ENCODE measurements around the gene KATNIP.
"Not testable (repeated sequence)": the region's sequence is repeated elsewhere in the genome, so short reads cannot be mapped to it uniquely, and the experiment has no call there.

Gene KATNIP

GRCh38 chr16:27558932-27559331 is 9.0 kb downstream of the KATNIP start:
- TF ChIP-seq, protein P1, sequence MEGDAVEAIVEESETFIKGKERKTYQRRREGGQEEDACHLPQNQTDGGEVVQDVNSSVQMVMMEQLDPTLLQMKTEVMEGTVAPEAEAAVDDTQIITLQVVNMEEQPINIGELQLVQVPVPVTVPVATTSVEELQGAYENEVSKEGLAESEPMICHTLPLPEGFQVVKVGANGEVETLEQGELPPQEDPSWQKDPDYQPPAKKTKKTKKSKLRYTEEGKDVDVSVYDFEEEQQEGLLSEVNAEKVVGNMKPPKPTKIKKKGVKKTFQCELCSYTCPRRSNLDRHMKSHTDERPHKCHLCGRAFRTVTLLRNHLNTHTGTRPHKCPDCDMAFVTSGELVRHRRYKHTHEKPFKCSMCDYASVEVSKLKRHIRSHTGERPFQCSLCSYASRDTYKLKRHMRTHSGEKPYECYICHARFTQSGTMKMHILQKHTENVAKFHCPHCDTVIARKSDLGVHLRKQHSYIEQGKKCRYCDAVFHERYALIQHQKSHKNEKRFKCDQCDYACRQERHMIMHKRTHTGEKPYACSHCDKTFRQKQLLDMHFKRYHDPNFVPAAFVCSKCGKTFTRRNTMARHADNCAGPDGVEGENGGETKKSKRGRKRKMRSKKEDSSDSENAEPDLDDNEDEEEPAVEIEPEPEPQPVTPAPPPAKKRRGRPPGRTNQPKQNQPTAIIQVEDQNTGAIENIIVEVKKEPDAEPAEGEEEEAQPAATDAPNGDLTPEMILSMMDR (conservative IDR thresholded peaks at IDR 0.05; ENCODE audit: low read depth, low read length) = no peak
- no peak for DNase-seq (ENCODE audit: low read depth)
- no peak overlapping the region for H3K4me3 ChIP-seq (ENCODE audit: low read depth, low read length)

DNA sequence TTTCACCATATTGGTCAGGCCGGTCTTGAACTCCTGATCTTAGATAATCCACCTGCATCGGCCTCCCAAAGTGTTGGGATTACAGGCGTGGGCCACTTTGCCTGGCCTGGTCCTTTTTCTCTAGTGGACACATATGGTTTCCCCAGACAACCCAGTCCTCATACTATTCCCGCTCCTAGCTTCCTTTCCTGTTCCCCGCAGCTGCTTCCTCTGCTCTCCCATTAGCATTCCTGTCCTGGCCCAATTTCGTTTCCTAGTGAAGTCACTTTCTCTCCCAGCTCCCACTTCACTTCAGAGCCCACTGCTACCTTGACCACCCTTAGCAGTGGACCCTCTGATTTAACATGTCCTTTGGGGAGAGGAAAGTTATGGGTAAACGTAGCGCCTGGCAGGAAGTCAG is 11.3 kb downstream of the KATNIP start:
- DNase-seq (ENCODE audit: low read depth) = no peak
- TF ChIP-seq, protein P1 (conservative IDR thresholded peaks at IDR 0.05; ENCODE audit: low read depth, low read length) = no peak
- H3K4me3 ChIP-seq (ENCODE audit: low read depth, low read length) = no peak overlapping the region

DNA sequence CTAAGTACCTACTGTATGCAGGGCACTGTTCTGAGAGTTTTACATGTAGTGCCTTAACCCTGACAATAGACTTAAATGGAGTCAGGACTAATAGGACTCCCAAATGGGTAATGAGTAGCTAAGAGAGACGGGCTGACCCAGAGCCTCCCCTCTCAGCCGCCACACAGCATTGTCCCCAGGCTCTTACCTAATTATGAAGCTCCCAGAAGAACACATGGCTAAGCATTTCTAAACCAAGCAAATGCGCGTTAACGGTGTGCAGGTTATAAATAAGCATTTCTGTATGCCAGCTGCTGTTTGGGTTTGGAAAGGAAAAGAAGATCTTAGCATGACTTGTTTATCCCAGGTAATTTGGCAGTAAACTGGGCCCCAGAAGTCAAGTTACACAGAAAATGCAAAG is 14.3 kb downstream of the KATNIP start:
- DNase-seq (ENCODE audit: low read depth) = no peak
- H3K4me3 ChIP-seq (ENCODE audit: low read depth, low read length) = no peak overlapping the region
- TF ChIP-seq, protein P1 (conservative IDR thresholded peaks at IDR 0.05; ENCODE audit: low read depth, low read length) = no peak

DNA sequence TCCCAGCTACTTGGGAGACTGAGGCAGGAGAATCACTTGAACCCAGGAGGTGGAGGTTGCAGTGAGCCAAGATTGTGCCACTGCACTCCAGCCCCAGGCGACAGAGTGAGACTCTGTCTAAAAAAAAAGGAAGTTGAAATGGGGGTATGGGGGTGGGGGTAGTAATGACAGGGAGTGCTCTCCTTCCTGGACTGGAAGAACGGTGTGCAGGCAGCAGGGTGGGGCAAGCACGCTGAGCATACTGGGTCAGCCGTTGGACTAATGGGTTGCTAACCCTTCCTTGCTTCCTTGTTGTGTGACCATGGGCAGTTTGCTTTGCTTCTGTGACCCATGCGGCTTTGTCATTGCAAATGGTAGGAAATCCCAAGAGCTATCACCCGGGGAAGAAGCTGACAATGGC is 16.5 kb downstream of the KATNIP start:
- TF ChIP-seq, protein P1 (conservative IDR thresholded peaks at IDR 0.05; ENCODE audit: low read depth, low read length) = no peak
- DNase-seq (ENCODE audit: low read depth) = no peak

GRCh38 chr16:27568077-27568476 is 18.1 kb downstream of the KATNIP start:
- H3K4me3 ChIP-seq (ENCODE audit: low read depth, low read length) = no peak overlapping the region
- no peak for DNase-seq (ENCODE audit: low read depth)
- TF ChIP-seq, protein P1 (conservative IDR thresholded peaks at IDR 0.05; ENCODE audit: low read depth, low read length) = no peak

More for the DNA sequence above, 16.5 kb downstream of the KATNIP start:
- no peak overlapping the region for H3K4me3 ChIP-seq (ENCODE audit: low read depth, low read length)

DNA sequence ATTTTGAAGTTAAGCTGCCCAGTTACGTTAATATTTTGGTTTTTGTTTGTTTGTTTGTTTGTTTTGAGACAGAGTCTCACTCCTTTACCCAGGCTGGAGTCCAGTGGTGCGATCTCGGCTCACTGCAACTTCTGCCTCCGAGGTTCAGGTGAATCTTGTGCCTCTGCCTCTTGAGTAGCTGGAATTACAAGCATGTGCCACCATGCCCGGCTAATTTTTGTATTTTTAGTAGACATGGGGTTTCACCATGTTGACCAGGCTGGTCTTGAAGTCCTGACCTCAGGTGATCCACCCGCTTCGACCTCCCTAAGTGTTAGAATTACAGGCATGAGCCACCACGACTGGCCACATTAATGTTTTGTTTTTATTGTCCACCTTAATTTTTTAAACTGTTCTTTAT is 21.0 kb downstream of the KATNIP start:
- not testable (repeated sequence) for DNase-seq (ENCODE audit: low read depth); H3K4me3 ChIP-seq (ENCODE audit: low read depth, low read length)

GRCh38 chr16:27571433-27572326 is 21.7 kb downstream of the KATNIP start:
- TF ChIP-seq, protein P1 (conservative IDR thresholded peaks at IDR 0.05; ENCODE audit: low read depth, low read length) = no peak
- no peak for DNase-seq (ENCODE audit: low read depth)
- H3K4me3 ChIP-seq (ENCODE audit: low read depth, low read length) = no peak overlapping the region
